Activated B cell treated with CpG ODN at 0.5 μM for 24 hours (primary cell): Measurements from ENCODE around the gene MMP28. TPM values are rescaled to one million over a fixed set of nuclear protein-coding genes. Genes with fewer than 3 reads are reported as not detected.
A peak's percentile ranks its signal among the peaks of the same experiment; 100 is the strongest.

ENCODE experiments used
- ATAC-seq: fragments of 200-7000 bp; cut with Tn5 transposase; one replicate; pipeline ENCODE4 v1.10.0; 2021; ENCODE audit warnings: low read depth, mild to moderate bottlenecking, moderate library complexity
- CTCF ChIA-PET: fragments of 350-600 bp; sonication (Branson Sonifier 250); formaldehyde crosslinking; loops from one replicate; lab custom pipeline; 2021; ENCODE audit warnings: antibody characterized with exemption; lab: Charles Lee
- POLR2A ChIA-PET: fragments of 350-600 bp; sonication (Branson Sonifier 250); formaldehyde crosslinking; loops from one replicate; lab custom pipeline; 2021; ENCODE audit warnings: antibody characterized with exemption; lab: Charles Lee
- DNase-seq: peaks from one replicate; pipeline ENCODE4 v3.0.0; 2022
- H3K27ac Mint-ChIP-seq: one replicate; pipeline ENCODE4 v1.8.0; 2020; ENCODE audit warnings: mixed read lengths
- H3K27me3 Mint-ChIP-seq: one replicate; pipeline ENCODE4 v1.8.0; 2021; ENCODE audit warnings: mixed read lengths
- H3K36me3 Mint-ChIP-seq: one replicate; pipeline ENCODE4 v1.8.0; 2021; ENCODE audit warnings: low read depth, mixed read lengths
- H3K4me1 Mint-ChIP-seq: one replicate; pipeline ENCODE4 v1.8.0; 2021; ENCODE audit warnings: mixed read lengths
- H3K4me3 Mint-ChIP-seq: one replicate; pipeline ENCODE4 v1.8.0; 2020; ENCODE audit warnings: mild to moderate bottlenecking, mixed read lengths
- H3K9me3 Mint-ChIP-seq: one replicate; pipeline ENCODE4 v1.8.0; 2020; ENCODE audit warnings: mixed read lengths
- CTCF ChIP-seq: fragments of 200-600 bp; IDR thresholded peaks from one replicate; pipeline ENCODE4 v1.8.0; 2022; ENCODE audit warnings: antibody characterized with exemption, mild to moderate bottlenecking
- intact Hi-C: fragments of 100-400 bp; cut with micrococcal nuclease; formaldehyde crosslinking; loops from one replicate; pipeline ENCODE4 v1.15.1; 2024
- total RNA-seq: library from RNA; stranded (reverse); gene quantifications from 2 replicates; pipeline ENCODE4 v1.2.3, GENCODE V29; 2022

Gene MMP28
- total RNA-seq, 1 donor from 2014 or later, result not detected

- intact Hi-C loops, result no loop called here
- peaks cover 4% of the 10 kb centered on the region for H3K27me3 Mint-ChIP-seq
- ChIA-PET CTCF (interaction anchor here (1.8 to 6.0 kb wide), 5 partner anchors 39 to 52 kb away, joined by 4 to 158 read pairs (median 22); partner anchors contain the start of gene TAF15), POLR2A (interaction anchor here (1.2 to 6.7 kb wide), 2 partner anchors 40 to 43 kb away, joined by 3 to 121 read pairs; partner anchors contain the start of gene TAF15)
- peaks cover 9% of the 10 kb centered on the region for H3K4me1 Mint-ChIP-seq
- H3K36me3 Mint-ChIP-seq, result peaks cover 1% of the 10 kb centered on the region
- H3K9me3 Mint-ChIP-seq, result no peaks in the 10 kb centered on the region
- no peak overlapping the region for H3K27ac Mint-ChIP-seq
- no peak for DNase-seq
- TF ChIP-seq CTCF, result no peak
- H3K4me3 Mint-ChIP-seq, result no peak overlapping the region
- no peak for ATAC-seq
These were observed 29.5 kb downstream of the MMP28 start for GRCh38 chr17:35765756-35766488.

GRCh38 chr17:35765086-35765710 is 30.2 kb downstream of the MMP28 start:
- ATAC-seq (no peak), DNase-seq (no peak)
- CTCF ChIA-PET, result interaction anchor here (1.0 to 6.0 kb wide), 11 partner anchors 26 to 152 kb away, joined by 3 to 158 read pairs (median 7); partner anchors contain the start of genes MMP28 and TAF15
- no peaks in the 10 kb centered on the region for H3K9me3 Mint-ChIP-seq
- peak overlapping the region; percentile 91 for H3K4me3 Mint-ChIP-seq
- H3K27ac Mint-ChIP-seq, result peak overlapping the region; percentile 75
- H3K4me1 Mint-ChIP-seq, result peaks cover 9% of the 10 kb centered on the region
- POLR2A ChIA-PET, result interaction anchor here (1.7 to 6.7 kb wide), 4 partner anchors 37 to 186 kb away, joined by 5 to 121 read pairs (median 10); partner anchors contain the start of genes PEX12 and TAF15
- peaks cover 4% of the 10 kb centered on the region for H3K27me3 Mint-ChIP-seq
- intact Hi-C loops, result no loop called here
- TF ChIP-seq CTCF, result no peak
- peaks cover 1% of the 10 kb centered on the region for H3K36me3 Mint-ChIP-seq

- H3K27ac Mint-ChIP-seq, result peak overlapping the region; percentile 75
- ChIA-PET POLR2A (interaction anchor here (0.5 to 6.7 kb wide), 13 partner anchors 12 to 644 kb away, joined by 3 to 121 read pairs (median 4); partner anchors contain the start of genes PEX12, RAD51D and TAF15), CTCF (interaction anchor here (0.8 to 6.0 kb wide), 30 partner anchors 9 to 187 kb away, joined by 3 to 158 read pairs (median 4); partner anchors contain the start of genes GAS2L2, MMP28, PEX12 and RASL10B)
- H3K4me1 Mint-ChIP-seq, result peaks cover 9% of the 10 kb centered on the region
- peaks cover 1% of the 10 kb centered on the region for H3K36me3 Mint-ChIP-seq
- intact Hi-C loops, result loop anchor here (1.0 to 5.0 kb wide), 4 partner anchors 40 to 522 kb away; partner anchors contain the start of genes AP2B1, SLFN5 and TAF15
- no peaks in the 10 kb centered on the region for H3K9me3 Mint-ChIP-seq
- peak; percentile 77 for TF ChIP-seq CTCF
- peak; percentile 93 for ATAC-seq
- H3K27me3 Mint-ChIP-seq, result peaks cover 4% of the 10 kb centered on the region
- peak; percentile 89 for DNase-seq
- peak overlapping the region; percentile 91 for H3K4me3 Mint-ChIP-seq
These were observed 31.1 kb downstream of the MMP28 start for GRCh38 chr17:35764123-35764991.

GRCh38 chr17:35763767-35764122 is 31.7 kb downstream of the MMP28 start:
- no peak for TF ChIP-seq CTCF
- DNase-seq (no peak), ATAC-seq (no peak)
- H3K4me3 Mint-ChIP-seq, result peak overlapping the region; percentile 91
- H3K9me3 Mint-ChIP-seq, result no peaks in the 10 kb centered on the region
- H3K27me3 Mint-ChIP-seq, result peaks cover 4% of the 10 kb centered on the region
- no peak overlapping the region for H3K27ac Mint-ChIP-seq
- POLR2A ChIA-PET, result interaction anchor here (0.5 to 6.7 kb wide), 12 partner anchors 22 to 1344 kb away, joined by 3 to 121 read pairs (median 4); partner anchors contain the start of genes PEX12, RAD51D and TAF15
- CTCF ChIA-PET, result interaction anchor here (0.8 to 6.0 kb wide), 28 partner anchors 8 to 187 kb away, joined by 3 to 158 read pairs (median 4); partner anchors contain the start of genes GAS2L2, MMP28, PEX12 and RASL10B
- intact Hi-C loops, result loop anchor here (1.0 to 5.0 kb wide), 4 partner anchors 41 to 521 kb away; partner anchors contain the start of genes AP2B1, SLFN5 and TAF15
- peaks cover 1% of the 10 kb centered on the region for H3K36me3 Mint-ChIP-seq
- peaks cover 9% of the 10 kb centered on the region for H3K4me1 Mint-ChIP-seq
